HCEC 1CT (cell line): ENCODE results near the gene ZNF804B.

Experiments
- DNase-seq: peaks from one replicate; pipeline ENCODE4 v3.0.0-alpha.2; 2017

The ZNF804B gene

DNA sequence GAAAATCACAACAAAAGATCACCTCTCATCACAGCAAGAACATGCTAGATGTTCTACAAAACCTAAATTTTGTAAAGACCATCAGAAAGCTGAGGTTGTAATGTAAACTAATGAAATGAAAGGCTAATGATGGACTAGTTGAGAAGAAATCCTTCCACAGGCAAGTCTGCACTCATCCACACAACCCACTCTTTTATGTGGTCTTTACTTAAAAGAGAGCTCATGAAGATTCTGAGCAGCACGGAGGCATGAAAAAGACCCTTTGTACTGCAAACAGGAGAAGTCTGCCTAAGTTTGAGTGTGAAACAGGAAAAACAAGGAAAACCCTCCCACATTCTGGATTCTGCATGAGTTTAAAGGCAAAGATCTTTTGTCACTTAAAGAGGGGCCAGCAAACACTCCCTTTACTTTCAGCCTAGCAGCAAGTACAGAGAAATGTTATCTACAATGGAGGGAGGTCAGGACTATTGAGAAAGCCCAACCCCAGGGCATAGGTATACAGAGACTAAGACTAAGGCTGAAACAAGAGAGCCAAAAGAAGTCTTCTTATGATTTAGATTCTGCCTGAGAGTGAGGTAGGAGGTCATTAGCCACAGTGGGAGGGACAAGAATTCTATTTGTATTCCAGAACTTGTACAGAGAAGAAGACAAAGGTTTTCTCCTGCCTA lies 557.2 kb downstream of the ZNF804B start:
- no peak for DNase-seq

DNA sequence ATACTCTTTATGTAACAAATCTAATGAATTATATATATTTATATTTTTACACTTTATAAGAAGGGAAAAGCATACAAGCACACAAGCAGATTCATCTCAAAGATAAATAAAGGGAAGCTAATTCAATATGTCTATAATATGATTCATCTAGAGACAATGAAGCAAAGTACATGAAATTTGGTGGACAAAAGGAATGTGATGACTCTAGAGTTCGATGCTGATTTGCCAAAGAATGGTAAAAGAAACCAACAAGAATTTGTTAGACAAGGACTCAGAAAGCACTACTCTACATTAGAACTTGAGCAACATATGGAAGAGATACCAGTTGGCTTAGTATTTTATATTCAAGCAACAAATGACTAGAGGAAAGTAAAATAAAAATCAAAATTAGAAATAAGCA lies 572.5 kb downstream of the ZNF804B start:
- peak; percentile 34 for DNase-seq

DNA sequence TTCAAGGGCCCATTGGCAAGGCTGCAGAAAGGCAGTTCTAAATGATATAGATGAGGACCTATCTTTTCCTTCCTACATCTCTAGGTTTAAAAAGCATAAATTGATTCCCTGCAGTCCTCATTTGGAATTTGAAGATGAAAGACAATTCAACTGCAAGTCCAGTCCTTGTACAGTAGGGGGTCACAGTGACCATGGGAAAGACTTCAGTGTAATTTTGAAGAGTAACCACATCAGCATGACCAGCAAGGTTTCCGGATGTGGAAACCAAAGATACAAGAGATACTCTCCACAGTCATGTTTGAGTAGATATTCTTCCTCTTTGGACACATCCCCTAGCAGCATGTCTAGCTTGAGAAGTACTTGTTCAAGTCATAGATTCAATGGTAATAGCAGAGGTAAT lies 575.3 kb downstream of the ZNF804B start:
- DNase-seq: no peak

DNA sequence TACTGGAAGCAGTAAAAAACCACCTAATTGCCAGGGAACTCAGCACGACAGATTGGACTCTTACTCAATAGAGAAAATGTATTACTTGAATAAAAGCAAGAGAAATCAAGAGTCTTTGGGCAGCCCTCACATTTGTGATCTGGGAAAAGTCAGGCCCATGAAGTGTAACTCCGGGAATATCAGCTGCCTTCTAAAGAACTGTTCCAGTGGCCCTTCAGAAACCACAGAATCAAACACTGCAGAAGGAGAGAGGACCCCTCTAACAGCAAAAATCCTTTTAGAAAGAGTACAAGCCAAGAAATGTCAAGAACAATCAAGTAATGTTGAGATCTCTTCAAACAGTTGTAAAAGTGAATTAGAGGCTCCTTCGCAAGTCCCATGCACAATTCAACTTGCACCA lies 576.0 kb downstream of the ZNF804B start:
- DNase-seq: no peak

DNA sequence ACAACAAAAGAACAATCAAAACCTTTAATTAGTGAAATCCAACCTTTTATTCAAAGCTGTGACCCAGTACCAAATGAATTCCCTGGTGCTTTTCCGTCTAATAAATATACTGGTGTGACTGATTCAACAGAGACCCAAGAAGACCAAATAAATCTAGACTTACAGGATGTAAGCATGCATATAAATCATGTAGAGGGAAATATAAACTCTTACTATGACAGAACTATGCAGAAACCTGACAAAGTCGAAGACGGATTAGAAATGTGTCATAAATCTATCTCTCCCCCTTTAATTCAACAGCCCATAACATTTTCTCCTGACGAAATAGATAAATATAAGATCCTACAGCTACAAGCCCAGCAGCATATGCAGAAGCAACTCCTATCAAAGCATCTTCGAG lies 576.6 kb downstream of the ZNF804B start:
- DNase-seq: no peak

DNA sequence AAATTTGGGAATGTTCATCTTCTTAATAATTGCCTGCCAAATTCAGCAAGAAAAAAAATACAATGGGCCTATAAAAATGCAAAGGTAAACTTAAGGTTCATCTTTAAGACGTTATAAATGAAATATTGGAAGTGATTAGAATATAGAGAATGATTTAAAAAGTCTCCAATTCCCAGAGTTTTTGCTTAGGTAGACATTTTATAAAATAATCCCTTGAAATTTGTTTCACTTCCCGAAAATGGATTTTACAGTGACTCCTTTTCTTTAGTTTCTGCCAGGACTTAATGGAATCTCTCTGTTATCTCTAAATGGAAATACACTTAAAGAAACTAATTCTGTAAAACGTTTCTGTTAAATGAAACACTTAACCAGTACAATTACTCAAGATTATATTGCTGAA lies 580.2 kb downstream of the ZNF804B start:
- DNase-seq: no peak

DNA sequence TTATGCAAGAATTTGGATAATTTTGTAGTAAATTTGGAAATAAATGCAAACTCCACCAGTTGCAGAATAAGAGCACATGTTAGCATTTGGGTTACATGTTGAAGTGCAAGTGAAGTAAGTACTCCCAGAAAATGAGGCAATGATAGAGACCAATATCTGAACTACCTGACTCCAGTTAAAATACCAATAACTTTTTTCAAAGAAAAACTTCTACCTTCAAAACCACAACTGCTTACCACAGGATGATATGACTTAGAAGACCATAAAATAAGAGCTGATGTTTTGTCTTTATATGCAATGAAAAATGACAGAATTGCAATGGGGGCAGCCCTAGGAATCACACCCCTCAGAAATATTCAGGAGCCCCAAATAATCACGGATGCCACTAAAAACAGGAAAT lies 597.6 kb downstream of the ZNF804B start:
- no peak for DNase-seq

DNA sequence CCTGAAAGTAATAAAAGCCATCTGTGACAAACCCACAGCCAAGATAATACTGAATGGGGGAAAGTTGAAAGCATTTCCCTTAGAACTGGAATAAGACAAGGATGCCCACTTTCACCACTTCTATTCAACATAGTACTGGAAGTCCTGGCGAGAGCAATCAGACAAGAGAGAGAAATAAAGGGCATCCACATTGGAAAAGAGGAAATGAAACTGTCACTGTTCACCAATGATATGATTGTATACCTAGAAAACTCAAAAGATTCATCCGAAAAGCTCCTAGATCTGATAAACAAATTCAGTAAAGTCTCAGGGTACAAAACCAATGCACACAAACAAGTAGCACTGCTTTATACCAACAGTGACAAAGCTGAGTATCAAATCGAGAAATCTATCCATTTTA lies 617.7 kb downstream of the ZNF804B start:
- no peak for DNase-seq

DNA sequence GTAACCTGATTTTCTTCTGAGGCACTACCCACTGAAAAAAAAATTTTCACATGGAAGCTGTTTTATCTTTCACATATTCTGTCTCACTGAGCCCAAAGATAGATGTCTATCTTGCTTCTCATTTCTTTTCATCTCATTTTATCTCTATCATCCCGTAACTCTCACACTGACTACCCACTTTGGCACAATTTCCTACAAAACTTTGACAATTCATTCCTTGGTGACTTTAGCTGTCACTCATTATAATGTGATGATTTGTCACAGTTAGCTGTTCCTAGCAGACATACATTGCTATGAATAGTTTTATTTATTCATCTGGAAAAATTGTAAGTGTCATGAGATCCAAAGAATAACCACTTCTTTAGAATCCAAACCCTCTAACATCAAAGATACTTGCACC lies 625.9 kb downstream of the ZNF804B start:
- no peak for DNase-seq
